Limb (tissue), 2 donors: Measurements from ENCODE around the gene CSNK1E.
A peak's percentile ranks its signal among the peaks of the same experiment; 100 is the strongest.
"Not testable (repeated sequence)": the region's sequence is repeated elsewhere in the genome, so short reads cannot be mapped to it uniquely, and the experiment has no call there.

Source experiments
- DNase-seq, 2 donors: peaks; one replicate each; pipeline ENCODE4 v3.0.0-alpha.2; 2016; ENCODE audit errors: extremely low spot score in 2 of 2

CSNK1E gene

GRCh38 chr22:38317122-38317994, at the start of gene CSNK1E:
TSS of gene CSNK1E (minus strand) at chr22:38317433. CDS start at chr22:38314157, 3,276 bp downstream.
- peak; percentile 61 to 89 for DNase-seq

- not testable (repeated sequence) for DNase-seq
Measured at GRCh38 chr22:38365829-38366228, 48.6 kb upstream of the CSNK1E start.

- DNase-seq, result not testable (repeated sequence)
Measured at GRCh38 chr22:38365174-38365573, 47.9 kb upstream of the CSNK1E start.

- not testable (repeated sequence) for DNase-seq
Measured at GRCh38 chr22:38360560-38360959, 43.3 kb upstream of the CSNK1E start.

GRCh38 chr22:38359817-38360216, 42.6 kb upstream of the CSNK1E start:
- not testable (repeated sequence) for DNase-seq

GRCh38 chr22:38357971-38358370, 40.7 kb upstream of the CSNK1E start:
- DNase-seq, result not testable (repeated sequence)

GRCh38 chr22:38355275-38355674, 38.0 kb upstream of the CSNK1E start:
- DNase-seq, result no peak

GRCh38 chr22:38353701-38354100, 36.5 kb upstream of the CSNK1E start:
- DNase-seq, result no peak

GRCh38 chr22:38353142-38353629, 36.0 kb upstream of the CSNK1E start:
- peak in 1 of 2 donors; percentile 86 for DNase-seq

- no peak for DNase-seq
Measured at GRCh38 chr22:38352436-38352835, 35.2 kb upstream of the CSNK1E start.

GRCh38 chr22:38350444-38351359, 33.5 kb upstream of the CSNK1E start:
- DNase-seq, result no peak

GRCh38 chr22:38348751-38349496, 31.7 kb upstream of the CSNK1E start:
- DNase-seq, result no peak

GRCh38 chr22:38347944-38348750, 30.9 kb upstream of the CSNK1E start:
- DNase-seq, result no peak

- no peak for DNase-seq
Measured at GRCh38 chr22:38347181-38347943, 30.1 kb upstream of the CSNK1E start.

- DNase-seq, result no peak
Measured at GRCh38 chr22:38346506-38346905, 29.3 kb upstream of the CSNK1E start.

- DNase-seq, result no peak
Measured at GRCh38 chr22:38345782-38346181, 28.5 kb upstream of the CSNK1E start.

GRCh38 chr22:38339893-38340292, 22.7 kb upstream of the CSNK1E start:
- DNase-seq, result not testable (repeated sequence)

GRCh38 chr22:38338772-38339379, 21.6 kb upstream of the CSNK1E start:
- DNase-seq, result no peak

GRCh38 chr22:38336699-38337098, 19.5 kb upstream of the CSNK1E start:
- DNase-seq, result no peak
